ENCODE data around the gene KCNMA1. TPM values are rescaled to one million over a fixed set of nuclear protein-coding genes. Genes with fewer than 3 reads are reported as not detected.
A peak's percentile ranks its signal among the peaks of the same experiment; 100 is the strongest.

KCNMA1 gene
- polyA plus RNA-seq, 4 donors = 2.7 to 8.6 (median 7.7) TPM

DNA sequence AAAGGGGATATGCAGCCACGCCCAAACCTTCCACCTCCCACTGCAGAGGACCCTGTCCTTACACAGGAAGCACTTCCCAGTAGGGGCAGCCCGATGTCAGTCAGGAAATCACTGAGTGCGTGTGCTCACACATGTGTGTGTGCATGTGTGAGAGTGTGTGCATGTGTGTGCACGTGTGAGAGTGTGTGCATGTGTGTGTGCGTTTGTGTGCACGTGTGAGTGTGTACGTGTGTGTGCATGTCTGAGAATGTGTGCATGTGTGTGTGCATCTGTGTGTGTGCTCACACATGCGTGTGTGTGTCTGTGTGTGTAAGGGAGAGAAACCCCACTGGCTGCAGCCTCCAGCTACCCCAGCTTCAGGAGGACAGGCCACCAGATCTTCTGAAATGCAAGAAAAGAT is 229.3 kb downstream of the KCNMA1 start:
- FAIRE-seq (no peak), DNase-seq (no peak)
- no peak overlapping the region for H3K27ac ChIP-seq (ENCODE audit: low read depth in 1 of 3, low read length in 2 of 3)
- H3K27me3 ChIP-seq (ENCODE audit: control insufficient read depth in 3 of 3, insufficient read depth in 3 of 3, low read length in 3 of 3) = no peaks in the 10 kb centered on the region
- 86 to 91% (median 87%) methylated on average over 8 of the region's 8 CpGs for WGBS, 3 donors
- peaks cover 3 to 25% (median 18%) of the 10 kb centered on the region in 3 donors for H3K4me1 ChIP-seq (ENCODE audit: control insufficient read depth in 3 of 3, insufficient read depth in 2 of 3, low read depth in 1 of 3, low read length in 2 of 3)
- no peak overlapping the region for H3K4me3 ChIP-seq (ENCODE audit: low read depth in 1 of 3, low read length in 3 of 3)
- H3K9me3 ChIP-seq (ENCODE audit: control insufficient read depth in 2 of 2, insufficient read depth in 1 of 2, low read depth in 1 of 2, low read length in 1 of 2) = no peaks in the 10 kb centered on the region
- no peaks in the 10 kb centered on the region for H3K36me3 ChIP-seq (ENCODE audit: control insufficient read depth in 3 of 3, insufficient read depth in 2 of 3, low read depth in 1 of 3, low read length in 3 of 3)

DNA sequence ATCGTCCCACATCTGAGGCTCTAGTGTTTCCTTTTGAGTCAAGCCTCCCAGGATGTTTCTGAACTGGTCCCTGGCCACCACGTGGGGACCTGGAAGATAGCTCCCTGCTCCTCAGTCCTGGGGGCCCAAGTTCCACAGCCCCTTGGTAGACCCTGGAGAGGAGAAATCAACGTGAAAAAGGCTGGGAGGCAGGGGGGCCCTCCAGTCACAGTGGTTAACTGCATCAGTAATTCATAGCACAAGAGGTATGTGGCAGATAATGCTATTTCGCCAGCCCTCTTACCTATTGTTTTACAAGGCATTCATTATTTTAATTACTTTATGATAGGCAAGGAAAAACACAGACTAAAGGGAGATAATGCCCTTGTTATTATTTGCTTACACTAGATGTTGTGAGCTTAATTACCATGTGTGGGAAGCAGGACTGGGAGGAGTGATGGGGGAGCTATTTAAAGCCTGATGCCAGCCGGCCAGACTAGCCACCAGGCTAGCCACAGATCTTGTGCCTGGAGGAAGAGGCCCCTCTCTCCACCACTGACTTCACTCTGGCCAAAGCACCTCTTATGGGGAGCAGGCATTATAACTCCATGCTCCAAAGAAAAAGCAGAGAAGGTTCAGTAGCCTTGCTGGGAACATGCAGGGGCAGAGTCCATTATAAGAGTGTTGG is 230.7 kb downstream of the KCNMA1 start:
- H3K4me3 ChIP-seq (ENCODE audit: low read depth in 1 of 3, low read length in 3 of 3) = no peak overlapping the region
- H3K9me3 ChIP-seq (ENCODE audit: control insufficient read depth in 2 of 2, insufficient read depth in 1 of 2, low read depth in 1 of 2, low read length in 1 of 2) = no peaks in the 10 kb centered on the region
- FAIRE-seq (no peak), DNase-seq (peak; percentile 19 to 57)
- H3K36me3 ChIP-seq (ENCODE audit: control insufficient read depth in 3 of 3, insufficient read depth in 2 of 3, low read depth in 1 of 3, low read length in 3 of 3) = no peaks in the 10 kb centered on the region
- WGBS, 3 donors = 12 to 46% (median 26%) methylated on average over 5 of the region's 5 CpGs
- peaks cover 3 to 25% (median 18%) of the 10 kb centered on the region in 3 donors for H3K4me1 ChIP-seq (ENCODE audit: control insufficient read depth in 3 of 3, insufficient read depth in 2 of 3, low read depth in 1 of 3, low read length in 2 of 3)
- H3K27ac ChIP-seq (ENCODE audit: low read depth in 1 of 3, low read length in 2 of 3) = peak overlapping the region in 1 of 3 donors; percentile 6
- no peaks in the 10 kb centered on the region for H3K27me3 ChIP-seq (ENCODE audit: control insufficient read depth in 3 of 3, insufficient read depth in 3 of 3, low read length in 3 of 3)

DNA sequence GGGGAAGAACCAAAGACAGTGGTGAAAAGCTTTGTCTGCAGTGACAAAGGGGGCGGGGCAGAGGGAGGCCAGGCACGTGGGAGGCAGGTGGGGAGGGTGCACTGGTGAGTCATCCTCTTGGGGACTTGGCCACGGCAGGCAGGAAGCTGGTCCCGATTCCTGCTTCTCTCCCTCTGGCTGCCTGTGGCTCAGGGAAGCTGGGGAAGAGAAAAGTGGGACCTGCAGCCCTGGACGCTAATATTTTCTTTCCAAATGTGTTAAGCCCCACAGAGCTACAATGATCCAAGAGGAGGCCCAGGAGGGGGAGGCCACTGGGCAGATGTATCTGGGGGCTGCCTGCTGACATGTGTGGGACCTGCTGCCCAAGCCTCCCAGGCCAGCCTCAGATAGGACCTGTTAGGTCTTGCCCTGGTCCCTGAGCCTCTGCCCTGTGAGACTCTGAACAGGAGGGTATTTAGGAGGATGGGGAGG is 231.8 kb downstream of the KCNMA1 start:
- FAIRE-seq (no peak), DNase-seq (peak; percentile 83 to 87)
- 5 to 16% (median 8%) methylated on average over 5 of the region's 5 CpGs for WGBS, 3 donors

DNA sequence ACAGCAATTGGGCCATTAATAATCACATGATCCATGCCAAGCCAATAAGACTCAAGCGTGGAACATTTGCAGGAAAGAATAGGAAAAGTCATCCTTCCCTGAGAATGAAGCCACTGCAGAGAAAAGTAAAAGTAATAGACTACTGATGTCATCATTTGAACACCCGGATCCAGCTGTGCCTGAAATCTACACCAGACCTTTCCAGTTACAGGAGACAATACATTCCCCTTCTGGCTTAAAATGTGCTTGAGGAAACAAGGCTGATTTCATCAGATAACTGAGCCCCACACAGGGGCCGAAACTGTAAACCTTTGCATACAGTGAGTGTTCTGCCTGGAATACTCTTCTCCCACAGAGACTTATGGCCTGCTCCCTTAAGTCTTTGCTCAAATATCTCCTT is 232.8 kb downstream of the KCNMA1 start:
- no peaks in the 10 kb centered on the region for H3K9me3 ChIP-seq (ENCODE audit: control insufficient read depth in 2 of 2, insufficient read depth in 1 of 2, low read depth in 1 of 2, low read length in 1 of 2)
- H3K27me3 ChIP-seq (ENCODE audit: control insufficient read depth in 3 of 3, insufficient read depth in 3 of 3, low read length in 3 of 3) = no peaks in the 10 kb centered on the region
- peaks cover 3 to 16% (median 15%) of the 10 kb centered on the region in 3 donors for H3K4me1 ChIP-seq (ENCODE audit: control insufficient read depth in 3 of 3, insufficient read depth in 2 of 3, low read depth in 1 of 3, low read length in 2 of 3)
- no peak overlapping the region for H3K4me3 ChIP-seq (ENCODE audit: low read depth in 1 of 3, low read length in 3 of 3)
- H3K27ac ChIP-seq (ENCODE audit: low read depth in 1 of 3, low read length in 2 of 3) = no peak overlapping the region
- H3K36me3 ChIP-seq (ENCODE audit: control insufficient read depth in 3 of 3, insufficient read depth in 2 of 3, low read depth in 1 of 3, low read length in 3 of 3) = no peaks in the 10 kb centered on the region
- WGBS, 3 donors = 62 to 64% (median 62%) methylated on average over 3 of the region's 3 CpGs
- DNase-seq = no peak
- no peak for FAIRE-seq

More for the DNA sequence above, 231.8 kb downstream of the KCNMA1 start:
- H3K9me3 ChIP-seq (ENCODE audit: control insufficient read depth in 2 of 2, insufficient read depth in 1 of 2, low read depth in 1 of 2, low read length in 1 of 2) = no peaks in the 10 kb centered on the region
- H3K27ac ChIP-seq (ENCODE audit: low read depth in 1 of 3, low read length in 2 of 3) = no peak overlapping the region
- no peaks in the 10 kb centered on the region for H3K36me3 ChIP-seq (ENCODE audit: control insufficient read depth in 3 of 3, insufficient read depth in 2 of 3, low read depth in 1 of 3, low read length in 3 of 3)
- H3K27me3 ChIP-seq (ENCODE audit: control insufficient read depth in 3 of 3, insufficient read depth in 3 of 3, low read length in 3 of 3) = no peaks in the 10 kb centered on the region
- H3K4me3 ChIP-seq (ENCODE audit: low read depth in 1 of 3, low read length in 3 of 3) = no peak overlapping the region
- H3K4me1 ChIP-seq (ENCODE audit: control insufficient read depth in 3 of 3, insufficient read depth in 2 of 3, low read depth in 1 of 3, low read length in 2 of 3) = peaks cover 3 to 25% (median 18%) of the 10 kb centered on the region in 3 donors

DNA sequence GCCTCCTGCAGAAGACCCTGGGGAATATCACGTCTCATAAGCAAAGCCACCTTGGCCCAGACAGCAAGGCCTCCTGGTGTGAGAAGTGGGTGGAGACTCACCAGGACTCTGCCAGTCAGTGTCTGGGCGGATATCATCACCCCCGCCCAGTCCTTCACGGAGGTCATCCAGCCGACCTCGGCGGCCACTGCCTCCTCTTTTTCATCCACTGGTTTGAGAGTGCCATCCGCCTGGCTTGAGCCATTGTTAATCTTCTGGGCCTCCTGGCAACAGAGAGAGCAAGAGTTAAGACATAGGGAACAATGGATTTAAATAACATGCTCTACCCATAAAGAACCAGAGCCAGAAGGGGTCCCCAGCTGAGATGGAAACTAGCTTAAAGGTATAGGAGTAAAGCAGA is 233.8 kb downstream of the KCNMA1 start:
- Histone ChIP-seq H3K27ac (ENCODE audit: low read depth in 1 of 3, low read length in 2 of 3) (no peak overlapping the region), H3K27me3 (ENCODE audit: control insufficient read depth in 3 of 3, insufficient read depth in 3 of 3, low read length in 3 of 3) (no peaks in the 10 kb centered on the region), H3K9me3 (ENCODE audit: control insufficient read depth in 2 of 2, insufficient read depth in 1 of 2, low read depth in 1 of 2, low read length in 1 of 2) (no peaks in the 10 kb centered on the region), H3K4me3 (ENCODE audit: low read depth in 1 of 3, low read length in 3 of 3) (no peak overlapping the region), H3K4me1 (ENCODE audit: control insufficient read depth in 3 of 3, insufficient read depth in 2 of 3, low read depth in 1 of 3, low read length in 2 of 3) (peaks cover 3 to 14% (median 10%) of the 10 kb centered on the region in 3 donors), H3K36me3 (ENCODE audit: control insufficient read depth in 3 of 3, insufficient read depth in 2 of 3, low read depth in 1 of 3, low read length in 3 of 3) (no peaks in the 10 kb centered on the region)
- DNase-seq (no peak), FAIRE-seq (no peak)
- 80 to 89% (median 87%) methylated on average over 8 of the region's 8 CpGs for WGBS, 3 donors

DNA sequence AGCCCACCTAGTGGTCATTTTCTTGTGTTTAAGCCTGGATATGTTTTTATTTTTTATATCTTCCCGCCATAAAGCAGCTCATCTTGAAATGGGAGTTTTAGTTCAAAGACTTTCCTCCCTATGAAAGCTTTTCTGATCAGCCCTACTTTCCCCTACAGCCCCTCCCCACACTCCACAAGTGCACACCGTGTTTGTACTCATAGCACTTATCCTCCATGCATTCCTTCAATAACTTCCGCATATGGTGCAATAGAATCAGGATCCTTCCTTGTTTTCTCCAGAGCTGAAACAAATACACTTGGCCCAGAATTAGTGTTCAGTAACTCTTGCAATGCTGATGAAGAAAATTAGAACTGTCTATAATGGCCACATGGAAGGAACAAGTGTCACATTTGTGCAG is 235.9 kb downstream of the KCNMA1 start:
- Histone ChIP-seq H3K27ac (ENCODE audit: low read depth in 1 of 3, low read length in 2 of 3) (no peak overlapping the region), H3K4me3 (ENCODE audit: low read depth in 1 of 3, low read length in 3 of 3) (no peak overlapping the region), H3K27me3 (ENCODE audit: control insufficient read depth in 3 of 3, insufficient read depth in 3 of 3, low read length in 3 of 3) (no peaks in the 10 kb centered on the region), H3K9me3 (ENCODE audit: control insufficient read depth in 2 of 2, insufficient read depth in 1 of 2, low read depth in 1 of 2, low read length in 1 of 2) (no peaks in the 10 kb centered on the region), H3K36me3 (ENCODE audit: control insufficient read depth in 3 of 3, insufficient read depth in 2 of 3, low read depth in 1 of 3, low read length in 3 of 3) (no peaks in the 10 kb centered on the region), H3K4me1 (ENCODE audit: control insufficient read depth in 3 of 3, insufficient read depth in 2 of 3, low read depth in 1 of 3, low read length in 2 of 3) (peaks cover 3 to 8% (median 8%) of the 10 kb centered on the region in 3 donors)
- DNase-seq (no peak), FAIRE-seq (no peak)
- WGBS, 3 donors = 67 to 76% (median 76%) methylated on average over 3 of the region's 3 CpGs

DNA sequence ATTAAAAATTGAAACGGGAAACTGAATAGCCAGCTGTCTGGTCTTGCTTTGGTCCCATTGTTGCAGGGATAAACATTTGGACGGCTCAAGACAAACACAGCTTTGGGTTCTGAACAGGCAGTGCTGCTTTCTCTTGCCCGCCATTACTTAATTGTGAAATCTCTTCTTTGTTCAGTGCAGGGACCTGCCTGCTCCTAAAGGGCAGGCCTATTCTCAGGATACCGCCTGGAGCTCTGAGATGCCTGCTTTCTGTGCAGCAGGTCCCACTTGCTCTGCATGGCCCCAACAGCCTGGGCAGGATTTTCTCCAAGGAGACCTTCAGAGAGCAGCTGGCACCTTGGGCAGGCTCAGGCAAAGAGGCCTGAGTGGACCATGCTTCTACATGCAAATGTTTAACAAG is 237.6 kb downstream of the KCNMA1 start:
- no peak for FAIRE-seq
- no peaks in the 10 kb centered on the region for H3K27me3 ChIP-seq (ENCODE audit: control insufficient read depth in 3 of 3, insufficient read depth in 3 of 3, low read length in 3 of 3)
- H3K36me3 ChIP-seq (ENCODE audit: control insufficient read depth in 3 of 3, insufficient read depth in 2 of 3, low read depth in 1 of 3, low read length in 3 of 3) = no peaks in the 10 kb centered on the region
- no peaks in the 10 kb centered on the region for H3K9me3 ChIP-seq (ENCODE audit: control insufficient read depth in 2 of 2, insufficient read depth in 1 of 2, low read depth in 1 of 2, low read length in 1 of 2)
- H3K4me3 ChIP-seq (ENCODE audit: low read depth in 1 of 3, low read length in 3 of 3) = no peak overlapping the region
- no peak for DNase-seq
- H3K27ac ChIP-seq (ENCODE audit: low read depth in 1 of 3, low read length in 2 of 3) = no peak overlapping the region
- H3K4me1 ChIP-seq (ENCODE audit: control insufficient read depth in 3 of 3, insufficient read depth in 2 of 3, low read depth in 1 of 3, low read length in 2 of 3) = no peaks in the 10 kb centered on the region
- 76 to 80% (median 78%) methylated on average over 4 of the region's 4 CpGs for WGBS, 3 donors

DNA sequence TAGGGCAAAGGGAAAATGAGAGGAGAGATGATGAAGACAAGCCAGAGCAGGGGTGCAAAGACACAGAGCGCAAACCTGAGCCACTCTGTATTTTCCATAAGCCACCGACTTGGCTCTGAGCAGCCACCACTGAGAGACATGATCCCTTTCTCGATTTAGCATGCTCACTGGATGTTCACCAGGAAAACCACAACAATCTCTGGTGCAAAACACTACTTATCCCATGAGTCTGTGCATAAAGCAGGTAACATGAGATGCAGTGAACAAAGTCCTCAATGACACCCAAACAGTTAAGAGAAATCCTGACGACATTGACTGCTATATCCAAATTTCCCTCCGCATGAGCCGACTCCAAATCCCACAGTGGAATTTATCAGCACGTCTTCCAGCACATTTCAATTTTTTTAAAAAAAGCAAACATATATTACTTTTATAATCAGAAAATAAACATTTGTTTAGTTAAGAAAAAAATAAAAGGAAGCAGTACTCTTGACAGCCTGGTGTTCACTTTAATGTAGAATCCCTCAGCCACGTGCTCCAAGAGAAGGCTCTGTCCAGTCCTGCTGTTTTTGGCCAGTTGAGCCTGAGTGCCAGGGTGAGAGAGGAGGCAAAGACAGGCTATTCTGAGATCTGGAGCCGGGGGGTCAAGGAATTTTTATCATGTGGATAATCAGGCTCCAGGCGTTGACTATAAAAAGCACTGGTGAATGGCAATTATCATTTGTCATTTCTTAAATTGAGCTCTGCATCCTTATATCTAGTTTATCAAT is 238.4 kb downstream of the KCNMA1 start:
- H3K9me3 ChIP-seq (ENCODE audit: control insufficient read depth in 2 of 2, insufficient read depth in 1 of 2, low read depth in 1 of 2, low read length in 1 of 2) = no peaks in the 10 kb centered on the region
- no peaks in the 10 kb centered on the region for H3K27me3 ChIP-seq (ENCODE audit: control insufficient read depth in 3 of 3, insufficient read depth in 3 of 3, low read length in 3 of 3)
- H3K36me3 ChIP-seq (ENCODE audit: control insufficient read depth in 3 of 3, insufficient read depth in 2 of 3, low read depth in 1 of 3, low read length in 3 of 3) = no peaks in the 10 kb centered on the region
- H3K27ac ChIP-seq (ENCODE audit: low read depth in 1 of 3, low read length in 2 of 3) = no peak overlapping the region
- 68 to 77% (median 72%) methylated on average over 10 of the region's 10 CpGs for WGBS, 3 donors
- H3K4me1 ChIP-seq (ENCODE audit: control insufficient read depth in 3 of 3, insufficient read depth in 2 of 3, low read depth in 1 of 3, low read length in 2 of 3) = no peaks in the 10 kb centered on the region
- FAIRE-seq (no peak), DNase-seq (no peak)
- H3K4me3 ChIP-seq (ENCODE audit: low read depth in 1 of 3, low read length in 3 of 3) = no peak overlapping the region

All from small intestine (tissue), 7 donors.